ENCODE results near the gene PASK.
A peak's percentile ranks its signal among the peaks of the same experiment; 100 is the strongest.
"Not testable (repeated sequence)": the region's sequence is repeated elsewhere in the genome, so short reads cannot be mapped to it uniquely, and the experiment has no call there.

The PASK gene

DNA sequence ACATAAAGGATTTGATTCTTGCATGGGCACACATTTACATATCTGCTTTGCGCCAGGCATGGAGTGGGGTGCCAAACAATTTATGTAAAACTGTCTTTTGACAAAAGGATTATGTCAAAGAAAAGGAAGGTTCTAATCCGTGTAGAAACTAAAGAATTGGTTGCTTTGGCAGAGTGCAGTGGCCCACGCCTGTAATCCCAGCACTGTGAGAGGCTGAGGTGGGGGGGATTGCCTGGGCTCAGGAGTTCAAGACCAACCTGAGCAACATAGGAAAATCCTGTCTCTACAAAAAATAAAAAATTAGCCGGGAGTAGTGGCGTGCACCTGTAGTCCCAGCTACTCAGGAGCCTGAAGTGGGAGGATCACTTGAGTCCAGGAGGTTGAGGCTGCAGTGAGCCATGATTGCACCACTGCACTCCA lies 46.1 kb downstream of the PASK start:
- no peak for DNase-seq

DNA sequence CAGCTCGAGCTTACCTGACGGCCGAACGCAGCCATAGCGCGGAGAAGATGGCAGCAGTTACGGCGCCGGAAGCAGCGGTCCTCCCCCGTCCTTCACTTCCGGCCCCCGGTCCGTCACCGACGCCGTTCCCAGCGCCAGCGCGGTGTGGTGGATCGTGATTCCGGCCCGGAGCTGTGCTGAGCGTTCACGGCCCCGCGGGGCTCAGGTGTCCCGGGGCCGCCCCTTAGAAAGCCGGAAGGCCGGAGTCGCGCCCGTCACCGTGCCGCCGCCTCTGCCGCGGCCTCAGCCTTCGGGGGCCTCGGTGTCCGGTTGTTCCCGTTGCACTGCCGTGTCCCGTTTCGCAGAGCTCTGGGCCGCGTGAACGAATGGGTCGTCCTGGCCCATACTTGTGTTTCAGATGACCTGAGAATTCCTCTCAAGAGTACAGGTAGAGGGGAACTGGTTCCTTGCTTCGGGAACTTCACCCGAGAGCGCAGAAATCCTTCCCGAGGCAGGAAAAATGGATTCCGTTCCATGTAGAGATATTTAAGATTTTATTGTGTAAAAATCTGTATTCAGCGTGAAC lies 47.0 kb downstream of the PASK start, which contains the start of gene MTERF4:
MTERF4 (minus strand) TSS at position 49 of the 565 bp plus-strand sequence; CDS start at position 35, 14 bp downstream.
- peak; percentile 93 for DNase-seq

DNA sequence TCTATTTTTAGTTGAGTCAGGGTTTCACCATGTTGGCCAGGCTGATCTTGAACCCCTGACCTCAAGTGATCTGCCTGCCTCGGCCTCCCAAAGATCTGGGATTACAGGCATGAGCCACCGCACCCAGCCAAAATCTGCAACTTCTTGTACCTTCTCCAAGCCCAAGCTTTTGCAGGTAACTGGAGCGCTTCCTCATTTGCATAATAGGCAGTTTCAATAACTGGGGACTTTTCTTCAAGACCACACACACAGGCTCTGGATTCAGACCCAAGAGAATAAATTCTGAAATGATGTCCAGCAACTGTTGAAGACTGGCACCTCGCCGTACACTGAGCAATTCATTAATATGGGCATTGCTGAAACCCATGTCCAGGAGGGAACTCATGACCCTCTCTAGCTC lies 50.0 kb downstream of the PASK start:
- no peak for DNase-seq

DNA sequence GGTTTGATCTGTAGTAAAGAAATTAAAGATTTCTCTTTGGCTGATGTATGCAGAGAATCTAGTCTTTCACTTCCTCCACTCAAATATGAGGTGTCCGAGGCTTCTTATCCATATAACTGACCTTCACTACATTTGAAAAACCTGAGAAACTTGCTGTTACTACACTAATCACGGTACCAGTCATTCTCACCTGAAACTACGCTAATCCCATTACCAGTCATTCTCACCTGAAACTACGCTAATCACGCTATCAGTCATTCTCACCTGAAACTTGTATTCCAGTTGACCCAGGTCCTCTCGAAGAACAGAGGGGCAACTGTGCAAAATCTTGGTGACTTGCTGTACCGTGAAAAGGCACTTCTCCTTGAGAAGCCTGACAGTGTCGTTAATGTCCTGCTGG lies 52.3 kb downstream of the PASK start:
- no peak for DNase-seq

DNA sequence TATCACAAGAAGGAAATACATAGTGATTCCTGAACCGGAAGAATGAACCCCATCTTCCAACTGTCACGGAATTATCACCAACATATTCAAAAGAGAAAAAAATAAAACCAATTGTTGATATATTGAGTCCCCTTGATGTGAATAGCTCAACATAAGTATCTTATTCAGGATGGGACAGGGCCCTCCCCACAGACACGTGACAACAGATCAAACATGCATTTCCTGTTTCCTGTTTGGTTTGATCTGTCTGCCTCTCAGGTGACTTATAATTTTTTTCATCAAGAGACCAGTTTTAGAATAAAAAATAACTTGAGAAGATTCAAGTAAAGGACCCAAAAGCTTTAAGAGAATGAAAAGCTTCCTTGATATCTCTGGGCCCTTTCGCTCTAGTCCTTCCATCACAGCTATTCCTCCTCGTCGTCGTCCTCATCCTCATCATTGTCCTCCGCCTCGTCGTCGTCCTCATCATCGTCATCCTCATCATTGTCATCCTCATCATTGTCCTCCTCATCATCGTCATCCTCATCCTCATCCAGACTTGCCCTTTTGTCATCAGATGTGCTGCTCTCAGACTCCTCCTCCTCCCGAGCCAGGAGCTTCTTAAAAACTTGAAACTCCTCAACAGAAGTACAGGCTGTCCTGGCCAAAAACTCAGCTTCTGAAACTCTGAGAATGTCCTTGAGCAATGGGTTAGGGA lies 53.5 kb downstream of the PASK start:
- no peak for DNase-seq

DNA sequence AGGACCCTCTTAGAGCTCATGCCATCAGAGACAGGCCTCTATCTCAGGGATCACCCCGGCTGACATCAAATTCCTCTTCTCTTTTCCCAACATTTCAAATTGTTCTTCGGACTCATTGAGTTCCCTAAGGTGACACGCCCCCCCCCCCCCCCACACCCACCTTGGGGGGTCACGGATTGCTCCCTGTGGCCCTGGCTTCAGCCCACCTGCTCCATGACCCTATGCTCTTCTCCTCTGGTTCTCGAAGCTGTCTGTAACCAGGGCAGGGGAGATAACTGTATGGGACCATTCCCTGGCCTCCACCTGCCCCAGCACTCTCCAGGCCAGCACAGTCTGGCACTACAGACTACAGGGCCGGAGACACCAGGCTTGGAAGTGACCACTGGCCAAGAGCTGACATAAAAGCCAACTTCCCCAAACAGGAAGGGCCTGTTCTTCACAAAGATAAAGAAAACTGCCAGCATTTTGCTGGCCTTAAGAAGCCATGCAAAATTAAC lies 54.3 kb downstream of the PASK start:
- no peak for DNase-seq

DNA sequence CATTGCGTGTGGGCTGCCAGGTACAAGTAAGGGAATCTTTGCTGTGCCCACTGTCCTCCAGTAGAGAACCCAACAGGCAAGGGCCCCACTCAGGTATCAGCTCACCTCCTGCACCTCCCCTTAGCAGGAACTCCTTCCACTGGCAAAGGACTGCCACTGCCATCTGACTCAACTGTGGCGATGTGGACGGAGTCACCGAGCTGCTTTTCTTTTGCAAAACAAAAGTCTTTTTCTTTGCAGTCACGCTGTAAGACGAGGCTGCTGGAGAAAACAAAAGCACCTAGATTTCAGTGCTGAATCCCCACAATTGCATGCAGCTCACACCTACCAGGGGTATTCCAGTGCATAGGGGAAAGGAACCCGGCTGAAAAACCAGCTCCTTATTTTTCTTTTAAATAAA lies 55.1 kb downstream of the PASK start:
- DNase-seq: no peak

DNA sequence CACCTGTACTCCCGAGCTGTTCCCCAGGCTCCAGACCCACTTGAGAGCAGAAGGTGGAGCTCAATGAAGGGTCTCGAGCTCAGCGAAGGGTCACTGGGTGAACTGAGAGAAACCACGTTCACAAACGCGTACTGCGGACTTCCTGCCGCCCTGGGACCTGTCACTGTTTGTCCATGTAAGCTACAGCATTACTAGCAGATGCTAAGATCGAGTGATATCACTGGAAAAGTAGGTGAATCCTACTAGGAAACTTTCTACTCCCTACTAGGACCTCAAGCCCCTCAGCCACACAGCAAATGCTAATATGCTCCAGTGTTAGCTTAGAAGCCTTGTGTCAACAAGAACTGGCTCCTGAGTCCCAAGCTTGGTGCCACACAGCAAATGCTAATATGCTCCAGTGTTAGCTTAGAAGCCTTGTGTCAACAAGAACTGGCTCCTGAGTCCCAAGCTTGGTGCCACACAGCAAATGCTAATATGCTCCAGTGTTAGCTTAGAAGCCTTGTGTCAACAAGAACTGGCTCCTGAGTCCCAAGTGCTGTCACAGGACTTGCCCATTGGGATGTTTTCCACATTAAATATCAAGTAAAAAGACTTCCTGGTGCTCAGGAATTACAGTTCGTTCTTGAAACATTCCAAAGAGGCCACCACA lies 56.0 kb downstream of the PASK start:
- DNase-seq: not testable (repeated sequence)

DNA sequence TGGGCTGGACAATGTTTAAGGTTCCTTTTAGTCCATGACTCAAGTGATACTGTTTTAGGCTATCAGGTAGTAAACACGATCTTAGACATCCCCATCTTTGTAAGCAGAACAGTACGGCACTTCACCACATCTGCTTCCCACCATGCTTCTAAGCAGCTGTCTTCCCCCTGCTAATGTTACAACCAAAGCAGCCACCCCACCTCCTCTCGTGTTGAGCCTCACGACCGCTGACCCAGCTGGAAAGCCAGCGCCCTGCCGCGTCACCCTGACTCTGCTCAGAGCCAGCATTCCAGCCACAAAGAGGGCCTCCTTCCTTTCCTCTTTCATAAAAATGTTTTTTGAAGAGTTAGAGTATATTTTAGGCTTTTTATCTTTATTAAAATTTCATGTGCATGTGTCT lies 56.6 kb downstream of the PASK start:
- DNase-seq: no peak

DNA sequence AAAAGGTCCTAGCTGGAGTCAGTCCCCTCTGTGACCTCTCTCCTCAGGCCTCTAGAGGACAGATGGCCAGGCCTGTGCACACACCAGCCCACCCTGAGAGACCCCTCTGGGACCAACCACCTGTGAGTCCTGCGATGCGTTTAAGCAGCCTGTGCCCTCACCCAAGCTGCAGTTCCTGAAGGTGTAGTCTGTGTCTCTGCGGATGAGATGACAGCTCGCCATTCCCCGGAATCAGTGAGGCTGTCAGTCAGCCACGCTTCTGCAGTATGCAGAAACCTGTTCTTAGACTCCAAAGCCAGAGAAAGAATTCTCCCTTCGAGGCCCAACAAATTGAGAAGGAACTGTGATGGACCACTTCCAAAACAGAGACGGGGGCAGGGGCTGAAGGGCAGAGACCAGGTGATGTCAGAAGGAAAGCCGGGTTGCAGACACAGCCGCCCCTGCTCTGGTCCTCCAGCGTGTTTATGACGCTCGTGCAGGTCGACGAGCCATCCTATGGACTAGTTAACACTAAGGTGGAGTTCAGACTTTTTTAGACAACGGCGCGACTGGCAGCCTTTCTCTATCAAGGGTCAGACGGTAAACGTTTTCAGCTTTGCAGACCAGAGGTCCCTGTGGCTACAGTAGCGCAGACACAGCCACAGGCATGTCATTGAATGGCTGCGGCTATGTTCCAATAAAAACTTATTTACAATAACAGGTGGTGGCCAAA lies 57.4 kb downstream of the PASK start:
- no peak for DNase-seq

DNA sequence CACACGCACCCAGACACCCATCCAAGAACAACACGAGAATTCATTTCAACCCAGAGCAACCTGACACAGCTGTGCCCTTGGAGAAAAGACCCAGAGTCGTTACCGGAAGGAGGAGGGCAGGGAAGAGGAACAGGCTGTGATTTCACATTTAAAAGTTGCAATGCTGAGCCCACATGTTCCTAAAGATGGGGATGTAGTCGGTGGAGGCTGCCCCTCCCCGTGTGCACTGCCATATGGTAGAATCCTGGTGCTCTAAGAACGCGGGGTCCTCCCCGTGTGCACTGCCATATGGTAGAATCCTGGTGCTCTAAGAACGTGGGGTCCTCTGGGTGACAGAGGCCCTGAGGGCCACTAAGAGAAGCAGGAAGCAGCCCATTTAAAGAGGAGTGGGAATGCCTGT lies 58.1 kb downstream of the PASK start:
- no peak for DNase-seq

DNA sequence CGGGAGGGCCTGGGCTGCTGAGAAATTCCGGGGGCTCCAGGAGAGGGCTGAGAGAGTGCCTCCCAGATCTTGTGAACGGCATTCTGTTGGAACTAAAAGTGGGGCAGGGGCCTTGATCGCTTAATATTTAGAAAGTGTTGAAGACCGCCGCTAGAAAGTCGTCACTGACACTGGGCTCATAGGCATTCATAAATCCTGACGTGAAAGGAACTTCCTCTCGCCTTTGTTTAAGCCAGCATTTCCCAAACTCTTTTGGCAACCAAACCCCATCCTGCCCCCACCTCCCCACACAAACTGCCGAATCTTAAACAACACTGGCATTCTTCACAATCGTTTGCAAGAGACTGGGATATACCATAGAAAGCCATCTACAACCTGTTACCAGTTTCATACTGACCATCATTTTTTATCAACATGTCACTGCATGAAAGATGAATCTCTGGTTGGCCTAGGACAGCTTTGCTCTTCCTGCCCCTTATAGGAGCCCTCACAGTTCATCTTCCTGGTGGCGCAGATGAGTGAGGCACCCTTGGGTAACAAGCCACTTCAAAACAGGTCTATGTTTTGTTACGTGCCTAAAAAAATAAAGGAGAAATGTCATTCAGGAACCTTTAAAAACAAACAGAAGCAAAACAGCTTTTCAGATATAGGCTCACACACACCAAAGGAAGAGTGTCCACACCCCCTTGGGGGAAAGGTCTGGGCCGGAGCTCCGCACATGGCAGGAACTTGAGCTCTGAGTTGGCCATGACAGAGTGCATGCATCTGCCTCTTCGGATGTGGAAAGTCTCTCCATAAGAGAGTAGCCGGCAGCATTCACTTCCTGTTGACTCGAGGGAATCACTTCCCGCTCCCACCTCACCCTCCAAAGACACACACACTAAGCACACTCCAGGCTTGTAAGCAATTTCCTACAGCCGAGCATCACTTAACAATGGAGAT lies 60.2 kb downstream of the PASK start:
- no peak for DNase-seq

DNA sequence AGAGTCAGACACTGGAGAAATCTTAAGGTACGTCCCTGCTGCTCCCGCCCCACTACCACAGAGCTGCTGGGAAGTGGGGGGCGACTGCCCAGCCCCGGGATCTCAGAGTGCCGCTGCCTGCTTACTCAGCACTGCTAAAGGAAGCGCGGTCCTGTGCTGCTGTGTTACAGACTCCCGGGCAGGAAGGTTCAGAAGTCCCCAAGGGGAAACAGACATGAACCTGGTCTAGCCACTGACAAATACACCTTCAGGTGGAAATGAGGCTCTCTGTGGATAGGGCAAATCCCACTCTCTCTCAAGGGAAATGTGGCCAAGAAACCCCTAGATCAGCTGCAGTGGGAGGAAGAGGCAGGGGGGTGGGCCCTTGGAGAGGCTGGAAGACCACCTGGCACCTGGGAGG lies 60.9 kb downstream of the PASK start:
- peak; percentile 26 for DNase-seq

DNA sequence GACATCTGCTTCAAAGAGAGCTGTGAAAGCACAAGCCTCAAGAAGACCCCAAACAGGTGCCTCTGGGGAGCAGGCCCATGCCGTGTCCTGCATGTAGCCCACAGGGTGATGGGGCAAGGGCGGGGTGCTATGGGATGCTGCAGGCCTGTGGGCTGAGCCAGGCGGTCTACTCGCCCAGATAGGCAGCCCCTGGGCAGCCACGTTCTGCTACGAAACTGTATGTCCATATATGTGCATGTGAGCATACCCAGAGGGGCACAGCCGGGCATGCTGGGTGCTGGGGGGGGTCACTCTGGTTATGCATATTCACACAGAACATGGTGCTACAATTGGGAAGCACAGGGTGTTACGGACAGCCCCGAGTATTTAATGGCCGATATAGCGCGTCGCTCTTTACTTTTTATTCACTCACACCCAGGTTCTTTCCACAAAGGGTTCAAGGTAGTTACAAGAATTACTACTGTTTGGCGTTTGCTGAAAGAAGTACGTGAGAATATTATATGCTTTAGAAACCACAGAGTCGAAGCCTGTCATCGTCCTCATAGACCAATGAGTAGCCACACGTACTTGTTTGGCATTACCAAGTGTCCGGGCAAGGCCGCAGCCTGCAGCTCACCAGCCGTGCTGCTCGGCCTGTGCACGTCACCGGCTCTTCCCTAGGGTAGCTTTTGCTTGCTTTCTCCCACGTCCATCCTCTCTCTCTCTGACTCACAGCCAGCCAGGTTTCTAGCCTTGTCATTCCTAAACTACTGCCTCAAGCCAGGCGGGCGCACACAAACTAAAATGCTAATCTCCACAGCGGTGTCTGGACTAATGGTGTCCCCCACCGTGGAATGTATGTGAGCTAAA lies 61.6 kb downstream of the PASK start:
- no peak for DNase-seq

DNA sequence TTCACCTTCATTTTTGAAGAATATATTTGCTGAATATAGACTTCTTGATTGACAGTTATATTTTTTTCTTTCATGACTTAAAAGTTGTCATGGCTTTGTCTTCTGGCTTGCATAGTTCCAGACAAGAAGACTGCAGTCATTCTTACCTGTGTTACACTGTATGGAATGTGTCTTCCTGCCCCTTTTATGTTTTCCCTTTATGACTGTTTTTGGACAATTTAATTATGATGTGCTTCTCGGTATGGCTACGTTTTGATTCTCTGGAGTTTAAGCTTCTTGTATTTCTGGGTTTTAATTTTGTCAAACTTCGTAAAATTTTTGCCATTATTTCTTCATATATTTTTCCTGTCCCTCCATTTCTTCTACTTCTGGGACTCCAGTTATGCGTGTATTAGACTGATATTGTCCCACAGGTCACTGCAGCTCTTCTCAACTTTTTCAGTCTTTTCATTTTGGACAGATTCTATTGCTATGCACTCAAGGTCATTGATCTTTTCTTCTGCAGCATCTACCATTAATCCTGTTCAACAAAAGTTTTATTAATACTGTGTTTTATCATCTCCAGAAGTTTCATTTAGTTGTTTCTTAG lies 64.3 kb downstream of the PASK start:
- no peak for DNase-seq

DNA sequence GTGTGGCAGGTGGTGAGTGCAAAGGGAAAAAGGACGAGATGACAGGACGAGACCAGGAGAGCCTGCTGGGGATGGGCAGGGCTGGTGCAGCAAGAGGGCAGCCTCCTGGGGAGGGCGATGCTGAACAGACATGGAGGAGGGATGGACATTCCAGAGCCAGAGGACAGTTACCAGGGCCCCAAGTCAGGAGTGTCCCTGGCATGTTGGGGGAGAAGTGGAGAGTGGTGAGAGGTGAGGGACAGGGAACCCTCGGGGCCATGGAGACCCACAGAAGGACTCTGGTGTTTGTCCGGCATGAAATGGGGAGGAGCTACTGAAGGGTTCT lies 66.2 kb downstream of the PASK start:
- no peak for DNase-seq

DNA sequence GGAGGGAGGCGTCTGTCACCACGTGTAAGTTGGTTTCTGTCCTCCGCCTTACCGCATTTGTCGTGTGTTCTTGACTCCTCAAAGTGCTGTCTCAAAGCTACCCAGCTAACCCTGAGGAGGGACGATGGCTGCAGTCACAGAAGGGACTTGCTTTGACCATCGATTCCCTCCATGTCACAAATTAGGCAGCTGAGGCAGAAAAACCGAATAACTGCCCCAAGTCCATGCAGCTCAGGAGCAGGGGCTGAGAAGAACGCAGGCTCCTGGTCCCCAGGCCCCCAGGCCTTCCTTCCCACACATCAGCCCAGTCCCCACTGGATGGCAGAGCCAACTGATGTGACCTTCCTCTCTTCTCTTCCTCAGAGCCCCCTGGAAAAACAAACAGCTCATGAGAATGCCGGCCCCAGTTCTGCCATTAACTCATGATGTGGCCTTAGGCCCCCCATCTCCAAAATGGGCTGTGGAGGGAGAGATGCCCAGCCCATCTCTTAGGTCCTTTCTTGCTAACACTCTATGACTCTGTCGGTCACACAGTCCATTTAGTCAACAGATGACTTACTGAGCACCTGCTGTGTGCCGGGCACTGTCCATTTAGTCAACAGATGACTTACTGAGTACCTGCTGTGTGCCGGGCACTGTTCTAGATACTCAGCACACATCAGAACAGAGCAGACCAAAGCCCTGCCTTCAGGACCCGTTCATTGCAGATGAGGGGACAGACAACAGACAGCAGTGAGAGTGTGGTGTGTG lies 66.8 kb downstream of the PASK start:
- DNase-seq: peak; percentile 32

DNA sequence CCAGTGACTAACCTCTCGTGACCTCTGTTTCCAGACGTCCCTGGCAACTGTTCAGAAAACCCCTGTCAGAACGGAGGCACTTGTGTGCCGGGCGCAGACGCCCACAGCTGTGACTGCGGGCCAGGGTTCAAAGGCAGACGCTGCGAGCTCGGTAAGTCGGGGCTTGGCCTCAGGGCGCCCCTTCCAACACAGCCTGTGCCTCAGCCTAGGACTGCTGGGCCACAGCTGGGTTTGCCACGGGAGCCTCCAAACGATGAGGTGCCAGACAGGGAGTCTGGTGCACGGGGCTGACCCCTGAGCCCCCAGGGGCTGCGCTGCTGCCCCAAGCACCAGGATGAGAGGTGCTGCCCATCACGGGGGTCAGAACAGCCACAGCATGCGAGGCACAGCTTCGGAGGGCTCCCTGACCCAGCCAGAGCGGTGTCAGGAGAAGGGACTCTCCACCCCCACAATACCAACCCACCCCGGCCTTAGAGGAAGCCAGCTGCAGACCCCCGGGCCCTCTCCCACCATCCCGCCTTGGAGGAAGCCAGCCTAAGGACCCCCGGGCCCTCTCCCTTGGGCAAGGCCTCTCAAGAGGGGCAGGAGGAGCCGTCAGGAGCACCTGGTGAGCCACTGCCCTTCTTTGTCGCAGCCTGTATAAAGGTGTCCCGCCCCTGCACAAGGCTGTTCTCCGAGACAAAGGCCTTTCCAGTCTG lies 67.5 kb downstream of the PASK start:
- DNase-seq: peak; percentile 36

DNA sequence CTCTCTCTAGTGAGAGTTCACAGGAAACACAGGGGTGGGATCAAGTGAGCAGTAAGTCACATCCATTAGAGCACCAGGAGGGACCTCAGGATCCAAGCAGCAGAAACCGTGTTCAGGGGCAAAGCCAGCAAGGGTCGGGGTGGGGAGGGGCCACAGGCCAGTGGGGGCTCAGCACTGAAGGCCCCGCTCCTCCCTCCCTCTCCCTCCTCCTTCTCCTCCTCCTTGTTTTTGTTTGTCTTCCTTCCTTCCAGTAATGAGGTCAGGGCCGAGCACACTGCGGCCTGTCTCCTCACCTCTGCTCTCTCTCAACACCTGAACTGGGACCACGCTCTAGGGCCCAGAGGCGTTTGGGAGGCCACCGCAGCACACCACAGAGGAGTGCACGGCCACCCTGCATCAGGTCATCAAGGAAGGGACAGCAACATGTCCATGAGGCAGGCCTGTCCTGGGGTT lies 68.1 kb downstream of the PASK start:
- peak; percentile 27 for DNase-seq
